B cell (primary cell): ENCODE measurements around the gene NCSTN. TPM values are rescaled to one million over a fixed set of nuclear protein-coding genes. Genes with fewer than 3 reads are reported as not detected.

Experiments
- ATAC-seq: fragments of 200-7000 bp; cut with Tn5 transposase; one replicate; pipeline ENCODE4 v1.10.0; 2021; ENCODE audit warnings: low read depth, mild to moderate bottlenecking, moderate number of reproducible peaks, moderate library complexity
- CTCF ChIA-PET: fragments of 350-600 bp; sonication (Branson Sonifier 250); formaldehyde crosslinking; loops from one replicate; lab custom pipeline; 2021; ENCODE audit warnings: antibody characterized with exemption, inconsistent platforms; lab: Charles Lee
- POLR2A ChIA-PET: fragments of 350-600 bp; sonication (Branson Sonifier 250); formaldehyde crosslinking; loops from one replicate; lab custom pipeline; 2021; ENCODE audit warnings: antibody characterized with exemption; lab: Charles Lee
- DNase-seq: peaks from one replicate; pipeline ENCODE4 v3.0.0; 2013
- H2AFZ ChIP-seq: 2 replicates; pipeline ENCODE4 v1.6.1; 2012; ENCODE audit warnings: mild to moderate bottlenecking, low read depth, low read length; ENCODE audit not compliant: insufficient read depth, poor library complexity, severe bottlenecking
- H3K27ac ChIP-seq, 2 donors: 1 replicate in 1 of 2; 2 replicates in 1 of 2; pipeline ENCODE4 v1.5.1; 2012 to 2013; ENCODE audit warnings: low read length in 2 of 2, mild to moderate bottlenecking in 2 of 2, moderate library complexity in 1 of 2
- H3K27me3 ChIP-seq, 4 experiments: fragments of 200-600 bp in 1 of 4; sonication (generic) in 1 of 4; replicated peaks in 1 of 4; 1 replicate in 2 of 4; 2 replicates in 2 of 4; pipeline versions ENCODE4 v1.6.1 to v1.7.0; 2013 to 2016; ENCODE audit warnings: low read length in 3 of 4, mild to moderate bottlenecking in 2 of 4, mixed read lengths in 1 of 4, moderate library complexity in 1 of 4; ENCODE audit not compliant: insufficient read depth in 4 of 4, control insufficient read depth in 3 of 4; ENCODE audit errors: control extremely low read depth in 1 of 4
- H3K36me3 ChIP-seq, 2 experiments: replicated peaks in 1 of 2; 1 replicate in 1 of 2; 2 replicates in 1 of 2; pipeline versions ENCODE4 v1.6.1 to v1.7.1; 2013; ENCODE audit warnings: low read length in 1 of 2; ENCODE audit not compliant: insufficient read depth in 2 of 2, control insufficient read depth in 1 of 2; ENCODE audit errors: control extremely low read depth in 1 of 2, extremely low read depth in 1 of 2
- H3K4me1 ChIP-seq, 2 donors: fragments of 200-600 bp in 1 of 2; sonication (generic) in 1 of 2; 1 replicate in 1 of 2; 2 replicates in 1 of 2; pipeline versions ENCODE4 v1.5.1 to v1.6.1; 2013 to 2017; ENCODE audit warnings: low read length in 2 of 2; ENCODE audit not compliant: control insufficient read depth in 2 of 2, insufficient read depth in 2 of 2
- H3K4me2 ChIP-seq: replicated peaks from 2 replicates; pipeline ENCODE3; 2012; ENCODE audit warnings: mild to moderate bottlenecking, low read depth, low read length; ENCODE audit not compliant: poor library complexity, severe bottlenecking
- H3K4me3 ChIP-seq, 5 experiments: fragments of 200-600 bp in 1 of 5; sonication (generic) in 1 of 5; 1 replicate in 3 of 5; 2 replicates in 2 of 5; pipeline versions ENCODE4 v1.5.1 to v1.7.0; 2011 to 2016; ENCODE audit warnings: low read length in 4 of 5, mild to moderate bottlenecking in 4 of 5, low read depth in 2 of 5, control low read depth in 1 of 5, moderate library complexity in 1 of 5; ENCODE audit not compliant: insufficient read depth in 1 of 5; ENCODE audit errors: control extremely low read depth in 1 of 5, extremely low read depth in 1 of 5
- H3K79me2 ChIP-seq: fragments of 200-600 bp; sonication (generic); one replicate; pipeline ENCODE4 v1.6.0; 2016; ENCODE audit warnings: low read length; ENCODE audit not compliant: control insufficient read depth, insufficient read depth
- H3K9ac ChIP-seq: fragments of 200-600 bp; sonication (generic); 2 replicates; pipeline ENCODE4 v1.6.1; 2017; ENCODE audit warnings: mild to moderate bottlenecking, low read length, moderate library complexity
- H3K9me3 ChIP-seq, 3 donors: one replicate each; pipeline versions ENCODE4 v1.6.1 to v1.7.1; 2013; ENCODE audit warnings: low read length in 2 of 3; ENCODE audit not compliant: control insufficient read depth in 2 of 3, insufficient read depth in 1 of 3; ENCODE audit errors: control extremely low read depth in 1 of 3
- H4K20me1 ChIP-seq: 2 replicates; pipeline ENCODE4 v1.6.0; 2012; ENCODE audit warnings: mild to moderate bottlenecking, low read length; ENCODE audit not compliant: insufficient read depth, control insufficient read depth, poor library complexity, severe bottlenecking
- H3K27ac Mint-ChIP-seq: one replicate; pipeline ENCODE4 v1.8.0; 2021; ENCODE audit warnings: mixed read lengths
- H3K27me3 Mint-ChIP-seq: one replicate; pipeline ENCODE4 v1.8.0; 2021; ENCODE audit warnings: mixed read lengths
- H3K4me1 Mint-ChIP-seq: one replicate; pipeline ENCODE4 v1.8.0; 2021; ENCODE audit warnings: mixed read lengths
- H3K4me3 Mint-ChIP-seq: one replicate; pipeline ENCODE4 v1.8.0; 2021; ENCODE audit warnings: mixed read lengths
- H3K9me3 Mint-ChIP-seq: one replicate; pipeline ENCODE4 v1.8.0; 2022; ENCODE audit warnings: mixed read lengths; ENCODE audit not compliant: insufficient read depth
- CTCF ChIP-seq: fragments of 200-600 bp; IDR thresholded peaks from one replicate; pipeline ENCODE4 v1.8.0; 2022; ENCODE audit warnings: antibody characterized with exemption, mild to moderate bottlenecking
- EZH2 ChIP-seq: IDR thresholded peaks from 2 replicates; pipeline ENCODE4 v1.6.1; 2012; ENCODE audit warnings: borderline replicate concordance, low read depth, mild to moderate bottlenecking, moderate library complexity, low read length; ENCODE audit not compliant: insufficient read depth, poor library complexity, severe bottlenecking
- WGBS: methylation state at CpG from one replicate; pipeline ENCODE4 v1.1.5; 2013; ENCODE audit warnings: missing lambda C conversion rate; ENCODE audit not compliant: insufficient coverage; 5-methylcytosine and 5-hydroxymethylcytosine counted together
- intact Hi-C: fragments of 100-400 bp; cut with micrococcal nuclease; formaldehyde crosslinking; loops from one replicate; pipeline ENCODE4 v1.10.0; 2022
- polyA plus RNA-seq: library from polyadenylated mRNA; depleted of rRNA; stranded (reverse); fragments of >200 nt; gene quantifications from 2 replicates; pipeline ENCODE4 v1.2.3, GENCODE V29; 2012
- total RNA-seq, 2 donors: library from RNA; stranded (reverse); fragments of 120-200 nt in 1 of 2; gene quantifications; 1 replicate in 1 of 2; 2 replicates in 1 of 2; pipeline versions ENCODE4 v1.2.3 to v1.2.4, GENCODE V29; 2013 to 2022

NCSTN gene
- total and polyA plus RNA-seq, 2 donors (not counting 1 experiment from before 2014, with no cell fraction given) = 95.1 to 110 TPM

- peak overlapping the region; percentile 88 for H3K4me3 Mint-ChIP-seq
Measured at GRCh38 chr1:160400646-160401486, 57.7 kb downstream of the NCSTN start.

More at GRCh38 chr1:160400646-160401486, 57.7 kb downstream of the NCSTN start:
- H3K27ac Mint-ChIP-seq = peak overlapping the region; percentile 77
- peaks cover 43% of the 10 kb centered on the region for H3K4me1 Mint-ChIP-seq
- no peaks in the 10 kb centered on the region for H3K27me3 Mint-ChIP-seq
- 1% methylated on average over 33 of the region's 55 CpGs for WGBS
- intact Hi-C loops = no loop called here
- H3K36me3 ChIP-seq = no peaks in the 10 kb centered on the region
- no peaks in the 10 kb centered on the region for H4K20me1 ChIP-seq
- peaks cover 0 to 13% (median 3%) of the 10 kb centered on the region in 4 experiments for H3K27me3 ChIP-seq
- H3K4me2 ChIP-seq = peak overlapping the region; percentile 99
- POLR2A ChIA-PET = interaction anchor here (1.1 kb wide), 1 partner anchor 31 kb away, joined by 4 read pairs; no protein-coding TSS in a partner anchor
- H3K9me3 ChIP-seq = no peaks in the 10 kb centered on the region
- H3K27ac ChIP-seq = peak overlapping the region in 1 of 2 donors; percentile 41
- ATAC-seq = peak; percentile 48
- CTCF ChIA-PET = interaction anchor here (0.9 to 1.3 kb wide), 2 partner anchors 110 to 142 kb away, joined by 3 read pairs; no protein-coding TSS in a partner anchor
- DNase-seq = peak; percentile 47
- H3K79me2 ChIP-seq = no peaks in the 10 kb centered on the region
- peak overlapping the region; percentile 77 for H2AFZ ChIP-seq
- H3K9ac ChIP-seq = peak overlapping the region; percentile 75
- H3K4me3 ChIP-seq = peak overlapping the region in 4 of 5 experiments; percentile 39 to 86 (median 62)
- H3K9me3 Mint-ChIP-seq = no peaks in the 10 kb centered on the region
- H3K4me1 ChIP-seq = peaks cover 12 to 14% of the 10 kb centered on the region in 2 donors
- TF ChIP-seq CTCF (no peak), EZH2 (peak; percentile 62)
